Dedifferentiated amniotic fluid mesenchymal stem cell (primary cell): Measurements from ENCODE around the gene GLCE.

Source experiments
- DNase-seq: peaks from one replicate; pipeline ENCODE4 v3.0.0-alpha.2; 2016; ENCODE audit errors: extremely low spot score

GLCE gene

DNA sequence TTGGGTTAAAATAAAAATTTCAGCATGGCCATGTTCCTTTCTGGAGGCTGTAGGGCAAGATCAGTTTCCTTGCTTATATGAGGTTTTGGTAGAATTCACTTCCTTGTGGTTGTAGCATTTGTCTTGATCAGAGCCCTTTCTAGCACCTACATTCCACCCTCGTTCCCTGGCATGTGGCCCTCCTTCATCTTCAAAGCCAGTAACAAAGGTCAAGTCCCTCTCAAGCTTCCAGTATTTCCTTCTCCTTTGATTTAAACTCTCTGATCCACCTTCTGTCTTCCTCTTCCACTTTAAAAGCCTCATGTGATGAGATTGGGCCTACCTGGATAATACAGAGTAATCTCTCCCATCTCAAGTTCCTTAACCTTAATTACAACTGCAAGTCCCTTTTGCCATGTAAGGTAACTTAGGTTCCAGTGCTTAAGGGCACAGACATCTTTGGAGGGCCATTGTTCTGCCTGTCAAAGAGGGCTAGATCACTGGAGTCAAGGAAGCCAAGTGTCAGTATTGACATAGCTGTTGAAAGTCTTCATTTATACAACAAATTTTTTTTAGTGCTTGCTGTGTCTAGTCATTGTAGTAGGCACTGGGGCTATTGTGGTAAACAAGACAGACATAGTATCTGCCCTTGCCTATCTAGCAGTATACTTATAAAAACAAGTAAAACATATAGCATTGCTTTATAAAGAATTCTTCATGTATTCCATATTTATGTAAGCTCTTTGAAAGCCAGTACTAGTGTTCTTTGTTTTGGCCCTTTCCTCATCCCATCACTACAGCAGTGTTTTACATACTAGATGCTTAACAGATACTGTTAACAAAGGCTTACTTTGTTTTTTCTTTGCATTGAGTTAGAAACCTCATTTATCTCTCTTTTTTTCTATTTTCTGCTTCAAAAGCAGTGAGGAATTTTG, 40.7 kb downstream of the GLCE start:
- no peak for DNase-seq

DNA sequence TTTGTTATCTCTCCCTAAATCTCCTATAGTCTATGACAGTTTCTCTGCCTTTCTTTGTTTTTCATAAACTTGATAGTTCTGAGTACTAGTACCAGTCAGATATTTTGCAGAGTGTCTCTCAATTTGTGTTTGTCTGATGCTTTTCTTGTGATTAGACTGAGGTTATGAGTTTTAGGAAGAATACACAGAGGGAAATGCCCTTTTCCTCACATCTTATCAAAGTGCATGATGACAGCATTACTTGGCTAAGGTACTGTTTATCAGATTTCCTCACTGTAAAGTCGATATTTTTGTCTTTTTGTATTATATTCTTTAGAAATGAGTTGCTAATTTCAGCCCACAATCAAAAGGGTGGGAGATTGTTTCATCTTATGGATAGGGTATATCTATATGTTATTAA, 45.6 kb downstream of the GLCE start:
- DNase-seq = no peak

DNA sequence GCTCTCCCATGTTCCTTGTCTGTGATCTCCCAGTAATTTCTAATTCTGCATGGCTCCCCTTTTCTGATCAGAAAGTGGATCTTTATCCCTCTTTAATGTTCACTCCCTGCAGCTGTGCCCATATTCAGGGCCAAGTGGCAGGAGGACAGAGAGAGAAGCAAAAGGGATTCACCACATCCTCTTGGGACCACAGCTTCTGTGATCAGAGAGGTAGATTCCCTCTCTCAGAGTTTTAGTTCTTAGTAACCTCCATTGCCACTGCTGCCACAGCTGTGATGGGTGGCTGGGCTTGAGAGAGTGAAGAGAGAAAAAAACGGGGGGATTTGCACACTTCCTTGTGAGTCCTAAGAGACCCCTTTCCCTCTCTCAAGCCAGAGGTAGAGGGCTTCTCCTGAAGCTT, 49.2 kb downstream of the GLCE start:
- DNase-seq = no peak

DNA sequence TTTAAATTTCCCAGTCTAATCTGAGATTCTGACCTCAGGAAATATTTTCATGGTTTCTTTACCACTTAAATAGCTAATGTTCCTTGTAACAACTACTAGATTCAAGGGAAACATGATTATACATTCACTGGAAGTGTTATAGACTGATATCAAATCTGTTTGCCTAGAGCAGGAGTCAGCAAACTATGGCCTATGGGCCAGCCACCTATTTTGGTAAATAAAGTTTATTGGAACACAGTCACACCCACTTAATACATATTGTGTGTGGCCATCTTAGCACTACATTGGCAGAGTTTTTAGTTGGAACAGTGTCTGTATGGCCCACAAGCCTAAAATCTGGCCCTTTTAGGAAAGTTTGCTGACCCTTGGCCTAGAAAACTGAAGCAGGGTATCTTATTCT, 50.1 kb downstream of the GLCE start:
- DNase-seq = no peak

DNA sequence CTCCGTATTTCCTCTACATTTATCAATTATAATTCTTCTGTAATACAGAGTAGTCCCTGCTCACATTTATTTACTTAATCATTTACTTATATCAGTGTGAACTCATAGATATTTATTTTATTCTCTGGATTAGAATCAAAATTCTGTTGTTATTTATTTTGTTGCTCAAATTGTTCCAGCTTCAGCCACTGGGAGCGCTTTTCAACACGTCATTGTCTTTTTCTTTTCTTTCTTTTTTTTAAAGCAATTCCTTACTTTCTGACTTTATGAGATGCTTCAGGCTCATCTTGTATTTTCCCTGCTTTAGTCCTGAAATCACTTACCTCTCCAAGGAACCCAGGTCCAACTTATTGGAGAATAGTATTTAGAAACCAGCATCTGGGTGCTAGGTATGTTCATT, 53.4 kb downstream of the GLCE start:
- no peak for DNase-seq

DNA sequence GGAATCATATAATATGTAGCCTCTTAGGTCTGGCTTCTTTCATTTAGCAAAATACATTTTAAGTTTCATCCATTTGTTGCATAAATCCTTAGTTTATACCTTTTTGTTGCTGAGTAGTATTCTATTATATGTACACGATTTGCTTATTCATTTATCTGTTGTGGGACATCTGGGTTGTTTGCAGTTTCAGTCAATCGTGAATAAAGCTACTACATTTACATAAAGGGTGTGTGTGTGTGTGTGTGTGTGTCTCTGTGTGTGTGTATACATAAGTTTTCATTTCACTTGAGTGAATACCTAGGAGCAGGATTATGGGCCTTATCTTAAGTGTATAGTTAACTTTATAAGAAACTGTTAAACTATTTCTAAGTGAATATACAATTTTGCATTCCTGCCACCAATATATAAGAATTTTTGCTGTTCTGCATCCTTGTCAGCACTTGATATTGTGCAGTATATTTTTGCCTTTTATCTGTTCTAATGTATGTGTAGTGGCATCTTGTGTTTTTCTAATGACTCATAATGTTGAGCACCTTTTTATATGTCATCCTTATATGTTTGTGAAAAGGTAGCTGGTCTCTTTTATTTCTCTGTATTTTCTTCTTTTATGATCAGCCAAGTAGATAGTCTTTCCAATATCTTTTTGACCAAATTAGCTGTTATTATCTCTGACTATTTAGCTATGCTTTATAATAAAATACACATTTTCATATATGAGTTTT, 55.0 kb downstream of the GLCE start:
- DNase-seq = no peak

DNA sequence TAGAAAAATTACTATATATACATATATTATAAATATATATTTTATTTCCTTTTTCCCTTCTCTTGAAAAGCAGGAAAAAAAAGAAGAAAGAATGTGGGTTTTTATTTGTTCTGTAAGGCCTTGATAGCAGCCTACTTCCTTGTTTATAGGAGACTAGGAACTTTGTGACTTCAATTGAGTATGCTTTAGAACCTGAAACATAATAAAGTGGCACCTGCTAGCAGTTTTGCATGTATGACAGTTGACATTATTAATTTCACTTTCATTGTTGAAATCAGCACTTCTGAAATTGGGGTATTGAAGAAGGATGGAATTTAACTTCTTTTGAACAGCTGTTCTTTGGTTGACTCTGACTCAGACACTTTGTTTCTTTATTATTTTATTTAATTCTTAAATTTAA, 56.9 kb downstream of the GLCE start:
- DNase-seq = no peak

DNA sequence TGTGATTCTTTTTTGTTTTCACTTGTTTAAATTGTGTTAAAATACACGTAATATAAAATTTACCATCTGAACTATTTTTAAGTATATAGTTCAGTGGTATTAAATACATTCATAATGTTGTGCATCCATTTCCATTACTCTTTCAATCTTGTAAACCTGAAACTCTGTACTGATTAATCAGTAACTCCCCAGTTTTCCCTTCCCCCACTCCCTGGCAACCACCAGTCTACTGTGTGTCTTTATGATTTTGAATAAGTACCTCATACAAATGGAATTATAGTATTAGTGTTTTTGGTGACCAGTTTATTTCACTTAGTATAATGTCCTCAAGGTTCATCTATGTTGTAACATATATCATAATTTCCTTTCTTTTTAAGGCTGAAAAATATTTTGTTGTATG, 59.3 kb downstream of the GLCE start:
- no peak for DNase-seq

DNA sequence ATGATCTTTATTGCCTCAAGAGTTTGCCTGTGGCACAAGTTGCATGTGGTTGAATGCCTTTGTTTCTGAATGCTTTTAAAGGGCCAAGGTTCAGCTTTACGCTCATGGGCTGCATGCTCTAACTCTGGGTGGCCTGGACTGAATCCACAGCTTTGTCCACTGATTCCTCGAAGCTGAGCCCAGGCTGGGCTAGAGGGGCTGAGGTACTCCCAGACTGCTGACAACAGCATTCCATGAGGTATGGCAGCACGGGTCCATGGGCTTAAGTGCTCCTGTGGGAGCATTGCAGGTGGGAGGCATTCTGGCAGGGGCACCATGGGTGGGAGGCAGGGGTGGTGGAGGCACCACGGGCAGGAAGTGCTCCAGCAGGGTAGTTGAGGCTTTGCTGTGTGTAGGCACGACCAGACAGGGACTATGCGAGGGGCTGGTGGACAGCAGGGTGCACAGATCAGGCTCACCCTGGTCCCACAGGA, 61.6 kb downstream of the GLCE start:
- DNase-seq = no peak

DNA sequence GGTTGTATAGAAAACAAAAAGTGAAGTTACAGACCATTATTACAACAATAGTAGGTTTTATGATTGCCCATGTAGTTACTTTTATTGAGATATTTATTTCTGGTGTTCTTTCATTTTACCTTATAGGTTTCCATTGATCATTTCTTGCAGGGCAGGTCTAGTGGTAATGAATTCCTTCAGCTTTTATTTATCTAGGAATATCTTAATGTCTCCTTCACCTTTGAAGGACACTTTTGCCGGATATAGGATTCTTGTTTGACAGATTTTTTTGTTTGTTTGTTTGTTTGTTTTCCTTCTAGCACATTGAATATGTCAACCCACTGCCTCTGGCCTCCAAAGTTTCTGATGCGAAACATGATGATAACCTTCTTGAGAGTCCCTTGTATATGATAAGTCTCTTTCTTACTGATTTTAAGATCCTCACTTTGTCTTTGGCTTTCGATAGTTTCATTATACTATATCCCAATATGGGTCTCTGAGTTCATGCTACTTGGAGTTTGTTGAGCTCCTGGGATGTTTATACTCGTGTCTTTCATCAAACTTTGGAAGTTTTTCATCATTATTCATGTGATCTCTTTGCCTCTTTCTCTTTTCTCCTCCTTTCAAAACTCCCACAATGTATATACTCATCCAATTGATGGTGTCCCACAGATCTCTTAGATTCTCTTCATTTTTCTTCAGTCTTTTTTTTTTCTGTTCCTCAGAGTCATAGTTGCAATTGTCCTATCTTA, 62.8 kb downstream of the GLCE start:
- no peak for DNase-seq

DNA sequence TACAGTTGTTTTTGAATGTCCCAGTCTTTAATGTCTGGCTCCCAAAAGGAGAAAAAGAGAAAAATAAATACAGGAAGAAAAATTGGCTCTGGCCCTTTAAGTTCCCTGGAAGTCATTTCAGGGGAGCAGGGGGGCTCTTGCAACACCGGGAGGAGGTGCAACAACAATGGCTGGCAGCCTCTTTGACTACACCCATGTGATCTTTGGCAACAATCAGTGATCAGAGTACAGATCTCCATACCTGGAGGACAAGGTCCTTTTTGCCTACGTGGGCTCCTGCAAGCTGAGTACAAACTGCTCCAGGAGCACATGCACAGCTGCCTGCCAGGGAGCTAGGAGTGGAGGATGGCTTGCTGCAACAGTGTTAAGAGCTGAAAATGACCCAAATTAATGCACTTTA, 63.9 kb downstream of the GLCE start:
- no peak for DNase-seq

DNA sequence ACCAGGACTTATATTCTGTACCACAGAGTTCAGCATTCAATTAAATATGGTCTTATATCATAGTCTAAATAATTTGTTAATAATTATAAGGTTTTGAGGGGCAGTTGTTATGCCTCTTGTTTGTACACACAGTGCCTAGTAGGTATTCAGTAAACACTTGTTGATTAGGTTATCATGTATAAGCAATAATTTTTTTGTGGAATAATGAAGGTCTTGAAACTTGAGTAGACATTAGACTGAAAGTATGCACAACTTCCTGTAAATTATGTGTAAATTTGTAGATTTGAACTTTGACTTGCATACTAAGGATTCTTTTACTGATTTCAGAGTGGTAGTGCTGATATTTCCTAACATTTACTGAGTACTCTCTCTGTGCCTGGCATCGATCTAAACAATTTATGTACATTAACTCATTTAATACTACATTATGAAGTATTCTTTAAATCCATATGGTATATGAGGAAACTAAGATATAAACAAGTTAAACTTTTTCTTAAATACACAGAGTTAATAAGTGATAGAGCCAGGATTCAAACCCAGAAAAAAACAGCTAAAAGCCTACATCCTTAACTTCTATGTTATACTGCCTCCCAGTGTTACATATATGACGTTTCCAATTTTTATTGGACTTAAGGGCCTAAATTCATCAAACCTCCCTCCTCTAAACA, 65.1 kb downstream of the GLCE start:
- peak; percentile 37 for DNase-seq

DNA sequence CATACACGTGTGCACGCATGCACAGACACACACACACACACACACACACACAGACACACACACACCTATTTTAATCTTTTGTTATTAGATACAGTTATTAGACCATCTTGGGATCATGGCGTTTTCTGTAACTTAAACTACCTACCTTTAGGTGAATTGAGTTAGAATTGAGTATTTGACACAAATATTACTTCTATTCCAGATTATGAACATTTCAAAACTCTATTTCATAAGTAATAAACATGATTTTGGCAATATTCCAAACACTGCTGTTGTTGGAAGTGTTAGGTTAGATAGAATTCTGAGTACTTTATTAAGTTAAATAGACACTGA, 65.6 kb downstream of the GLCE start:
- DNase-seq = no peak

DNA sequence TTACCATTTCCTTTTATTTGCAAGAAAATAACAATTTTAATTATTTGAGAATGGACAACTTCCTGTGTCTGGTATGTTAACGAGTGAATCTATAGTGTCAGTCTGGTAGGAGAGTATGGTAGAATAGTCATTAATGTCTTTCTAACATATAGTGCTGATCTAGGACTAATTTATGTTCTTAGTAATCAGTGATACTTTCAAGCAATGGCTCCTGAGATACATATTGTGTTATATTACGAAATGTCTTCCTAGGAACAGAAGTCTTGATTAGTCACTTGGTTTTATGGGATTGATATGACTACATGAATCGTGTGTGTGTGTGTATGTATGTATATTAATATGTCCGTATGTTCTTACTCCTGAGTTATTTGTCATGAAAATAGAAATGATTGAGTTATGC, 71.7 kb downstream of the GLCE start:
- no peak for DNase-seq

DNA sequence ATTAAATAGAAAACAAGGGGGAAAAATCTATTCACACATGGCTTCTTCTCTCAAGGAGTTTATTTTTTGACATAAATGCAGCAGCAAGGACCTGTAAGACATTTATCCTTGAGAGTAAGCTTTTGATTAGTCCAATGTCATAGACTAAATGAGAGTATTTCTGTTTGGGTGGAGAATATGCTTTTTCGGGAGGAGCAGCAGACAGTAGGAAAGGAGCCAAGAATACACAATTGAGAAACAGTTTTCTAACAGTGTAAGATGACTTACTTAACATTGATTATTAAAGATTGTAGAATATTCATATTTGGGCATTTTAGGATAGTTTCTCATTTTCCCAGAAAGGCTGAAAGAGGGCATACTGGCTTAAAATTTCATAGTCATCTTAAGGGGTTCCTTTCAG, 72.3 kb downstream of the GLCE start:
- no peak for DNase-seq

DNA sequence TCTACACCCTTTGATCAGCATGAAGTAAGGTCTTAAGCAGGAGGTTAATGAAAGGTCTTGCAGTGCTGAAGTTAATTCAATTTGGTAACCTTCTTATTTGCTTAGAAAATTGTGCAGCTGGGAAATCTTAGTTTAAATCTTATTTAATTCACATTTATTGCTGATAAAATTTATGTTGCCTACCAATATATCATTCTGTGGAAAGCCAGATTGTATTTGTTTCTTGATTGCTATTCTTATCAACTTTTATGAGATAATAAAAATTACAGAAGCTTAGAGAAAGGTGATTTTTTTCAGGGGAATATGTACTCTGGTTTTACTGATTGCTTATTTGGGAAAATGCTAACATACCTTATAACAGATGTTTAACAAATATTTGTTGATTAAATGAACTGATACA, 74.2 kb downstream of the GLCE start:
- no peak for DNase-seq

DNA sequence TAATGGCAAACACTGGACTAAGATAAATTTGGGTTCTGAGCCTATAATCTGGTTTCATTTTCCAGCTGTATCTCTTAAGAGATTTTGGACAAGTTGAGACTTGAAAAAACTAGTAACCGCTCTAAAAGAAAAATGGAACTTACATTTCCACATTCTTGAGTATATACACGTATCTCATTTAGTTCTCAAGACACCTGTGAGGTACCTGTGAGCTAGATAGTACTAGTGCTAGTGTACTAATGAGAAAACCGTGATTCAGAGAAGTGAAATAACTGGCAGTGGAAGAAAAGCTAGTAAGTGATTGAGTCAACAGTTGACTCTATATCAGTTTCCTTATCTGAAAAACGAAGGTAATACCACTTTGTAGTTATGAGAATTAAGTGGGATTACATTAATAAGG, 76.1 kb downstream of the GLCE start:
- DNase-seq = no peak

DNA sequence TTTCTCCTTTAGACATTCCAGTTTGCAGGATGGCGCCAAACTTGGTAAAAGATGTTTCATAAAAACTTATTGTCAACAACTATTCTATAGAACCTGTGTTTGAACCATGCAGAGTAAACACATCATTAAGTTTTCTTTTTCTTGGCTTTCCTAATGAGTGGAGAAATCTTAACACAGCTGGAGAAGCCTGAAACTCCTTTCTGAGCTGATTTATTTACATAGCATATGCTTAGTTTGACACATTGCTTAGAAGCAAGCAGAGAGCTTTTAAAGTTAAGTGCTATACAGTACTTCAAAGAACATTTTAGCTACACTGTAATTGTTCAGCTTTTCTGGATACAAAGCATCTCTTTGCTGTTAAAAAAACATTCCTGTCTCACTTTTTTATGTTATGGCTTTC, 77.3 kb downstream of the GLCE start:
- DNase-seq = no peak

DNA sequence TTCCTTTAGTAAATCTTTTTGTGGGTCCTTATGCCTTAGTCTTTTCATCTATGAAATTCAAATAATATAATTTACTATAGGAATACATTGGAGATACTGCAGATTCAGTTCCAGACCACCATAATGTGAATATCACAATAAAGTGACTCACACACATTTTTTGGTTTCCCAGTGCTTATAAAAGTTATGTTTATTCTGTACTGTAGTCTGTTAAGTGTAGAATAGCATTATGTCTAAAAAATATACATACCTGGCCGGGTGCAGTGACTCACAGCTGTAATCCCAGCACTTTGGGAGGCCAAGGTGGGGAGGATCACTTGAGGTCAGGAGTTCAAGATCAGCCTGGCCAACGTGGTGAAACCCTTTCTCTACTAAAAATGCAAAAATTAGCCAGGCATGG, 84.4 kb downstream of the GLCE start:
- DNase-seq = no peak

DNA sequence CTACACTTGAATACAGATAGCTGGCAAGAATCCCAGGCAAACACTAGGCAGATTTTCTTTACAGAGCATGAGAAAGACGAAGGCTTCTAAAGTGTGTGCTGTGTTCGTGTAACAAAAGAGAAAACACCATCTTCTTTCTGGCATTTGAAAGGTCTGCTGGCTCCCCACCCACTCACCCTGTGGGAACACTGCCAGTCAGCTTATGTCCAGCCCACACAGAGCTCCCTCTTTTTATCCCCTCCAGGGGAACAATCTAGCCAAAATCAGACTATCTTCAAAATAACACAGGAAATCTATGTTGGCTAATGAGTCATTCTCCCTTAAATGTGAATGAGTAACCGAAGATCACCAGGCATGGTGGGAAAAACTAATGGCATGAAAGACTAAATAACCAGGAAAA, 92.7 kb downstream of the GLCE start:
- DNase-seq = peak; percentile 59

DNA sequence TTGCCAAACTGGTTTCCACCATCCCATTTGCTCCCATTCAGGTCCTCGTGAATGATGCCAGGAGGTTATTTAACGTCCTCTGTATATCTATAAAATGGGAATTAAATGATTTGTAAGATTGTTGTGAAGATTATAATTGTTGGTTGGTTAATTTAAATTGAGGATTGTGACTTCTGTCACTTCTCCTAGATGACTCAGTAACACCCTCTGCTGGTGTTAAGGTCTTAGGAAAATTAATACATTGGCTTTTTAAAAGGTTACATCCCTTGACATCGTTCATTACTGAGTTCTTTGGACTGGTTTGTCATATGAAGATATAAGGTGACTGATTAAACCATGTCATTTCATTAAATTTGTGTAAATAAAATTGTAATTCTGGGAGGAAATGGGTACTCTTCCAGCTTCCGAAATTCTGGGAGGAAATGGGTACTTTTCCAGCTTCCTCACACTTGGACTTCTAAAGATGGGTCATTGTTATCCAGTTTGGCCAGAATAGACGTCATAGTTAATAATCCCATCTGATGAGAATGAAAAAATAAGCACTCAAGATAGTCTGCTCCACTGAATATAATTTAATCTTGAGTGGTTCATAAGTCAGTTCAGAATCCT, 105.0 kb downstream of the GLCE start:
- DNase-seq = no peak

DNA sequence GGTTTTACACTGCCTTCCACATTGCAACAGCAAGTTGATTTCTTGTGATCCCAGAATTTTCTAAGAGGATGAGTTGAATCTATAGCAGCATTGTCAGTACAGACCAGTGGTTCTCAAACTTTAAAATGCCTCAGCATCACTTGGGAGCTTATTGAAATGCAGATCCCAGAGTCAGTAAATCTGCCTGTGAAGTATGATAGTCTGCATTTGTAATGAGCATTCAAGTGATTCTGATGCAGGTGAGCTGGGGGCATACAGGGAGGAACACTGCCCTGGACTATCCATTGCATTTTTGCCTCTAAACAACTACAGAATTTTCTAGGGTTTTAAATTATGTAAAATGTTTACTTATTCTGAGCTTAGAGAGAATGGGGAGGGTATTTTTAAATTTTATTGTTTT, 110.8 kb downstream of the GLCE start:
- DNase-seq = no peak
